ENCODE measurements around the gene ICE1.
"Not testable (repeated sequence)": the region's sequence is repeated elsewhere in the genome, so short reads cannot be mapped to it uniquely, and the experiment has no call there.

ICE1 gene

DNA sequence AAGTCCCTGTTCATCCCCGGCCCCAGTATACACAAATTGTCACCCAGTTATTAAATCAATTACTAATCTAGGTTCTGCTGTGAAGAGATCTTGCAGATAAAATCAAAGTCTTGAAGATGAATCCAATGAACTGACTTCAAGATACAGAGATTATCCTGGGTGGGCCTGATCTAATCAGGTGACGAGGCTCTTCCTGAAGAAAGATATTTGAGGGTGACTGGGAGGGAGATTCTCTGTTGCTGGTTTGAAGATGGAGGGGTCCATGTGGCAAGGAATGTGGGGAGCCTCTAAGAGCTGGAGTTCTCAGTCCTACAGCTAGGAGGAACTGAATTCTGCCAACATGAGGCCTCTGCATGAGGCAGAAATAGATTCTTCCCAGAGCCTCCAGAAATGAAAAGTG is 36.1 kb upstream of the ICE1 start:
- TF ChIP-seq, protein P1, sequence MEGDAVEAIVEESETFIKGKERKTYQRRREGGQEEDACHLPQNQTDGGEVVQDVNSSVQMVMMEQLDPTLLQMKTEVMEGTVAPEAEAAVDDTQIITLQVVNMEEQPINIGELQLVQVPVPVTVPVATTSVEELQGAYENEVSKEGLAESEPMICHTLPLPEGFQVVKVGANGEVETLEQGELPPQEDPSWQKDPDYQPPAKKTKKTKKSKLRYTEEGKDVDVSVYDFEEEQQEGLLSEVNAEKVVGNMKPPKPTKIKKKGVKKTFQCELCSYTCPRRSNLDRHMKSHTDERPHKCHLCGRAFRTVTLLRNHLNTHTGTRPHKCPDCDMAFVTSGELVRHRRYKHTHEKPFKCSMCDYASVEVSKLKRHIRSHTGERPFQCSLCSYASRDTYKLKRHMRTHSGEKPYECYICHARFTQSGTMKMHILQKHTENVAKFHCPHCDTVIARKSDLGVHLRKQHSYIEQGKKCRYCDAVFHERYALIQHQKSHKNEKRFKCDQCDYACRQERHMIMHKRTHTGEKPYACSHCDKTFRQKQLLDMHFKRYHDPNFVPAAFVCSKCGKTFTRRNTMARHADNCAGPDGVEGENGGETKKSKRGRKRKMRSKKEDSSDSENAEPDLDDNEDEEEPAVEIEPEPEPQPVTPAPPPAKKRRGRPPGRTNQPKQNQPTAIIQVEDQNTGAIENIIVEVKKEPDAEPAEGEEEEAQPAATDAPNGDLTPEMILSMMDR (IDR thresholded peaks at IDR 0.05; ENCODE audit: borderline replicate concordance, control extremely low read depth, extremely low read depth, insufficient read depth, missing control alignments): no peak
- in situ Hi-C loops (cut with MboI; ENCODE audit: low sequenced_read_pairs, unreplicated experiment): no loop called here
- DNase-seq (ENCODE audit: low spot score): no peak

GRCh38 chr5:5387192-5387591 is 35.3 kb upstream of the ICE1 start:
- no peak for DNase-seq (ENCODE audit: low spot score)
- in situ Hi-C loops (cut with MboI; ENCODE audit: low sequenced_read_pairs, unreplicated experiment): no loop called here
- TF ChIP-seq, protein P1 (IDR thresholded peaks at IDR 0.05; ENCODE audit: borderline replicate concordance, control extremely low read depth, extremely low read depth, insufficient read depth, missing control alignments): no peak

GRCh38 chr5:5387777-5388176 is 34.7 kb upstream of the ICE1 start:
- in situ Hi-C loops (cut with MboI; ENCODE audit: low sequenced_read_pairs, unreplicated experiment): no loop called here
- TF ChIP-seq, protein P1 (IDR thresholded peaks at IDR 0.05; ENCODE audit: borderline replicate concordance, control extremely low read depth, extremely low read depth, insufficient read depth, missing control alignments): no peak
- DNase-seq (ENCODE audit: low spot score): no peak

DNA sequence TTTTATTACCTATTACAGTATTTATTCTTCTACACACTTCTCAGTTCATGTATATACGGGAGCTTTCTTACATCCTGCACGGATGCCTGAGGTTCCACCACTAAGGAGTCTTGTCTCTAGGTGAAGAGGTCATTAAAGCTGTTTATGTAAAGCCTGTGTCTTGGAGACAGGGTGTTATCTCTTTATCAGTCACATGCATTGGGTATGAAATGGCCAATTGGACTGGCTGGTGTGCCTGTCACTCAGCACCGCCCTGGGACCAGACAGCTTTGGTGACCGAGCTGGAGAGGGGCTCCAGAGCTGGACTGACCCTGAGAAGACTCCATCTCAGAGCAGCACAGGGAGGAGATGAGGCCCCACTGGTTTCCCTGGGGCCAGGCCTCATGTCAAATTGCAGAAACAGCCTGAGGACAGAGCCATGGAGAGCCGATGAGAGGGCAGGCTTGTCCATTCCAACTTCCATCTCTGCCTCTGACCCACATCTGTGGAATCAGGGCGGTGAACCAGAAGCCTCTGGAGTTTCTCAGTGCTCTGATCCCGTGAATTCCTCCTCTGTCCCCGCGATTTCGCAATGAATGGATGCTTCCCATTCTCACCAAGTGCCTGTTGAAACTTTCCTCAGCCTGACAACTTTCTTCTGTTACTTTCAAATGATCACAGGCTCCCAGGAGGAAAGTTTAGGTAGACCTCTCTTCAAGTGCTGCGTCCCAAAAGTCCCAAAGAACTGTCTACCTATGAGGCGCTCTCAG is 32.2 kb upstream of the ICE1 start:
- DNase-seq (ENCODE audit: low spot score); in situ Hi-C loops (cut with MboI; ENCODE audit: low sequenced_read_pairs, unreplicated experiment): not testable (repeated sequence)

- DNase-seq (ENCODE audit: low spot score); in situ Hi-C loops (cut with MboI; ENCODE audit: low sequenced_read_pairs, unreplicated experiment): not testable (repeated sequence)
Measured at GRCh38 chr5:5392504-5392903, 30.0 kb upstream of the ICE1 start.

GRCh38 chr5:5394384-5394986 is 28.0 kb upstream of the ICE1 start:
- TF ChIP-seq, protein P1 (IDR thresholded peaks at IDR 0.05; ENCODE audit: borderline replicate concordance, control extremely low read depth, extremely low read depth, insufficient read depth, missing control alignments): peak; percentile 34
- in situ Hi-C loops (cut with MboI; ENCODE audit: low sequenced_read_pairs, unreplicated experiment): not testable (repeated sequence)

DNA sequence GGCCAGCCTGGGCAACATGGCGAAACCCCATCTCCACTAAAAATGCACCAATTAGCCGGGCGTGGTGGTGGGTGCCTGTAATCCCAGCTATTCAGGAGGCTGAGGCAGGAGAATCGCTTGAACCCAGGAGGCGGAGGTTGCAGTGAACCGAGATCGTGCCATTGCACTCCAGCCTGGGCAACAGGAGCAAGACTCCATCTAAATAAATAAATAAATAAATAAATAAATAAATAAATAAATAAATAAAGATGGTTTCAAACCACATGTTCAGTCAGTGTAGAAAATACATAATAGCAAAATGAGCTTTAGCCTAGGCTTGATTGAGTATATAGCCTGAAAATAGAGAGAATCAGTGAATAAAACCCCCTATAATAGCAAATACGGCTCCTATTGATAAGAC is 27.4 kb upstream of the ICE1 start:
- in situ Hi-C loops (cut with MboI; ENCODE audit: low sequenced_read_pairs, unreplicated experiment); DNase-seq (ENCODE audit: low spot score): not testable (repeated sequence)

More at GRCh38 chr5:5394384-5394986, 28.0 kb upstream of the ICE1 start:
- not testable (repeated sequence) for DNase-seq (ENCODE audit: low spot score)

DNA sequence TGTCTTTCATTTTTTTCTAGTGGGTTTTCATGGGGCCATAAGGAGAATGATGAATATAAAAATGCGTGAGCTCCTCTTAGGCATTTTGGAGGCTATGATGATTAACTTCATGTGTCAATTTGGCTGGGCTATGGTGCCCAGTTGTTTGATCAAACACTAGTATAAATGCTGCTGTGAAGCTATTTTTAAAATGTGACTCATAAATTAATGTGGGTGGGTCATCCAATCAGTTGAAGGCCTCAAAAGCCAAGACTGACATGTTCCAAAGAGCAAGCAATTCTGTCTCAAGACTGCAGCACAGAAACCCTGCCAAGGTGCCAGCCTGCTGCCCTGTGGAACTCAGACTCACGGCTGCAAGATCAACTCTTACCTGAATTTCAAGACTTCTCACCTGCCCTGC is 24.4 kb upstream of the ICE1 start:
- TF ChIP-seq, protein P1 (IDR thresholded peaks at IDR 0.05; ENCODE audit: borderline replicate concordance, control extremely low read depth, extremely low read depth, insufficient read depth, missing control alignments): no peak
- in situ Hi-C loops (cut with MboI; ENCODE audit: low sequenced_read_pairs, unreplicated experiment): no loop called here
- DNase-seq (ENCODE audit: low spot score): no peak
